Epidermal melanocyte (primary cell): ENCODE measurements around the gene PPP2CA.
"Not testable (repeated sequence)": the region's sequence is repeated elsewhere in the genome, so short reads cannot be mapped to it uniquely, and the experiment has no call there.

Source experiments
- DNase-seq: peaks from one replicate; pipeline ENCODE4 v3.0.0; 2011; ENCODE audit warnings: low spot score; ENCODE audit not compliant: insufficient read length

PPP2CA gene

DNA sequence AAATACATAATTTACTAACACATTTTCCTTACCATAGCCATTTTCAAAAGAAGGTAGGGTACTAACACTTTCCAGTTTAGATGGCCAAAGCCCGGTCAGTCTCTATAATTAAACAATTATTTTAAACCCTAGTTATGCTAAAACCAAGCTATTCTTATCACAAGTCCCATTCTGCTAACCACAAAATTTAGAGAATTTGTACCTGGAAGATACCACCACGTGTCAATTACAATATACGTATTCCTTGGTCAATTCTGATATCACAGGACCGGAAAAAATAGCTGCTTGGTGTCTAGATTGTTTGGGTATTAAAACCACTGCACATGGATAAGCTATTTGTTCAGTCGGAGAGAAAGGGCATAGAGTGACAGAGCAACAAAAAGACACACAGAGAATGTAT is 30.2 kb downstream of the PPP2CA start:
- DNase-seq, result no peak

DNA sequence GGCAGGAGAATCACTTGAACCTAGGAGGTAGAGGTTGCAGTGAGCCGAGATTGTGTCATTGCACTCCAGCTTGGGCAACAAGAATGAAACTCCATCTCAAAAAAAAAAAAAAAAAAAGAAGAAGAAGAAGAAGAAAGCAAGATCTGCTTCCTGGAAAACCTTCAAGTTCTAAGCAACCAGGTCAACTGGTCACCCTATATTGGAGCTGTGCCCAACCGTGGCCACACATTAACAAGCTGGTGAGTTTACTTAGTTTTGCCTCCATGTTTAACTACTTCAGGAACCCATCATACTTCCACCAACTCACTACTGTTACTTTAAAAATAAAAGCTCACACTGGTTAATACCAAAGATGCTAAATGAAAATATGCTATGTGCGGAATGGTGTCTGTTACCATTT is 36.8 kb downstream of the PPP2CA start:
- no peak for DNase-seq

DNA sequence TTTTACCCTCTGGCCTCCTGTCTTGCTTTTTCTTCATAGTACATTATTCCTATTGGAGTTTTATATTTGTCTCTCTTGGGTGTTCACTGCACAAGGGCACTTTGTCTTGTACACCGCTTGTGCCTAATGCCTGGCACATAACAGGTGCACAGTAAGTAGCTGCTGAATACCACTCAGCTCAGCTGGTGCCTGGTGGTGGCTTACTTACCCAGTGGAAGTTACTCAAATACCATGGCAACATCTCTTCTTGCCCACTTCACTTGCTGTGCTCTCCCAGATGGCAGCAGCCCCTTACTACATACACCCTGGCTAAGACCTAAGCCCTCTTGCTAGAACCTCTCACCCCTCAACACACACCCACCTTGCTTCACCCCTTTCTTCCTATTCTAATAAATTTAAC is 37.8 kb downstream of the PPP2CA start:
- no peak for DNase-seq

DNA sequence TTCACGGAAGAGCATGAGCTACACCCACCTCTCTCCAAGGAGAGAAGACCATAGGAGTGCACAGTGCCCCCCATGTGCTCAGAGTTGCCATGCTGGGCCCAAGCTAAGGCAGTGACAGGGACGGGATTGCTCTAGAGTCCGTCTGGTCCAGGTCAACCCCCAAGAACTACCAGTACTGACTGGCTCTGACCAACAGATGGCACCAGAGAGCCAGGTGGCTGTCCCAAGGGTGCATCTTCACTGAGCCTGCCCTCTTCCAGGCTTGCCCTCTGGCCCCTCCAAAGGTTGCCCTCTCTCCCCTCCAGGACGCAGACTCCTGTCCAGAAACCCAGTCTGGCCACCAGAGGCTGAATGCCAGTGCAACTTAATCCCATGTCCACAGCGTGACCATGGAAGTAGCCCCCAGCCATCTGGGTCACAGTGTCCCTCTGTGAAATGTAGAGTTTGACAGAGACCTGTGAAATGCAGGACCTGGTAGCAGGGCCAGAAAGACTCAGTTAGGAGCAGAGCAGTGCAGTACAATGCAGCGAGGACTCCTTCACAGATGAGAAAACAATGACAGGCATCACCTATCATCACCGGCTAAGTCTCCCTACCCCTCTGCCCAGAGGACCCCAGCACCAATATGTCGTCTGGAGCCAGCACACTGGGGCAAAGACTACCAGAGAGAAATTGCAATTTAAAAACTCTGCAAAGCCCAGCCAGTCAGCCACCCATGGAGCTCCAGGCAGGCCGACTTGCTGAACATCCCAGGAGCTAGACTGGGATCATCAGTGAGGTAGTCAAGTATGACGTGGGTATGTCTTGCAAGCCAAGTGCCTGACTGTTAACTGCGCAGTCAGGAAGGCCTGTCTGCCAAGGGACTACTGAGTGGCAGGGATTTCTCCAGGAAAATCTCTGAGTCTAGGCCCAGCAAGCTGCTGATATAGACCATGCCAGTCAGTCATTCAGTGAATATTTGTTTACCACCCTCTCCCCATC is 41.4 kb downstream of the PPP2CA start:
- peak; percentile 61 for DNase-seq

DNA sequence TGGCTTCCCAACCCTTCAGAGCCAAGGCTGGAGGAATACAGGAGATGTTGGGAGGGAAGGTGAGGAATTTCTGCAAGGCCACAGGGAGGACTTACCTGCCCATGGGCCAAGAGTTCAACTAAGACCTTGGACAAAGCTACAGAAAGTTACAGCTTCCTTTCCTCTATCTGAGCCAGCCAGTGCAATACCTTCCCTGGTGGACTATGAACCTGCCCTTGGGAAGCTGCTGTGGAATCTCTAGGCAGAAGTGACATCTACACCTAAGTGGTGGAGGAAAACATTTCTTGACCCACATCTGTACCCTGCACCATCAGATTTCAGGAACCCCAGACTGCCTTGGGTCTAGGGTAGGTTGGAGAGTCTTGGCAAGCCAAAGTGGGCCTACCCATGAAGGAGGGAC is 42.4 kb downstream of the PPP2CA start:
- DNase-seq, result no peak

DNA sequence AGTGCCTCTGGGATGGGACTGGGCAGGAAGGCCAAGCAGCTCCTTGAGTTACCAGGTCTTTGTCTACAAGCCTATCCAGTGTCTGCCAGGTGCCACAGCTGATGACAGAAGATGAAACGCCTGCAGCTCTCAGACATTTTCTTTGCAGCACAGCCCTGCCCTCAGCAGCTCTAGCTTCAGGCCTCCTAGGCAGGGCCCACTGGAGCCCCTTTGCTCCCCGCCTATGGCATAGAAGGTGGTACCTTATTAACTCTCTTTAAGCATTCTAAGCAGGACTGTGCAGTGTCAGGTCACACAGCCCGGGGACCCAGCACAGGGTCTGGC is 47.8 kb downstream of the PPP2CA start:
- no peak for DNase-seq

DNA sequence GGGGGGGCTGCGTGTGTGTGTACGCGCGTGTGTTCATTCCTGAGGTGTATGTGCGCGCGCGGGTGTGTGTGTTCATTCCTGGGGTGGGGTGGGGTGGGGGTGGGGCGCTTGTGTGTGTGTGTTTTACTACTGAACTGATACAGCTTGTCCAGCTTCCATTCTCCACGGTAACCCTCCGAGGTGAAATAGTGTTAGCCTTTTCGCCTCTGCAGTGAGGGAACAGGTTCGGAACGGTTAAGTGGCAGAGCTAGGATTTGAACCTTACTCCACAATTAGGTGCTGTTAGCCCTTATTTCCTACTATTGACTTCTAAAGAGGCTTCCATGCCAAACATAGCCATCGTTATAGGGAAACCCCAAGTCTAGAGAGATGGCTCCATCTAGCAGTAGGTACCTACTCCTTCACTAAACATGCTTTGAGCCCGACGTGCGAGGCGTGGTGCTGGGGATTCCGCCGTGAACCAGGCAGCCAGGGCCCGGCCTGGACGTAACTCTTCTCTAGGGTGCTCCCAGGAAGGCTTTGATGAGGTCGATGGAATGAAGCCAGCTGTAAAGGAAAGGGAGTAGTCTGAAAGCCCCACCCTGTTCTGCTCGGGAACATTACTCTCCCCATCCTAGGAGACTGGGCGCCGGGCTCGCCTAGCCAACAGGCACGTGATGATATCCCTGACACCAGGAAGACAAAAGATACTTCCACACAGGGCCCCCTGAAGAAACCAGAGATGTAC is 48.3 kb downstream of the PPP2CA start:
- no peak for DNase-seq

DNA sequence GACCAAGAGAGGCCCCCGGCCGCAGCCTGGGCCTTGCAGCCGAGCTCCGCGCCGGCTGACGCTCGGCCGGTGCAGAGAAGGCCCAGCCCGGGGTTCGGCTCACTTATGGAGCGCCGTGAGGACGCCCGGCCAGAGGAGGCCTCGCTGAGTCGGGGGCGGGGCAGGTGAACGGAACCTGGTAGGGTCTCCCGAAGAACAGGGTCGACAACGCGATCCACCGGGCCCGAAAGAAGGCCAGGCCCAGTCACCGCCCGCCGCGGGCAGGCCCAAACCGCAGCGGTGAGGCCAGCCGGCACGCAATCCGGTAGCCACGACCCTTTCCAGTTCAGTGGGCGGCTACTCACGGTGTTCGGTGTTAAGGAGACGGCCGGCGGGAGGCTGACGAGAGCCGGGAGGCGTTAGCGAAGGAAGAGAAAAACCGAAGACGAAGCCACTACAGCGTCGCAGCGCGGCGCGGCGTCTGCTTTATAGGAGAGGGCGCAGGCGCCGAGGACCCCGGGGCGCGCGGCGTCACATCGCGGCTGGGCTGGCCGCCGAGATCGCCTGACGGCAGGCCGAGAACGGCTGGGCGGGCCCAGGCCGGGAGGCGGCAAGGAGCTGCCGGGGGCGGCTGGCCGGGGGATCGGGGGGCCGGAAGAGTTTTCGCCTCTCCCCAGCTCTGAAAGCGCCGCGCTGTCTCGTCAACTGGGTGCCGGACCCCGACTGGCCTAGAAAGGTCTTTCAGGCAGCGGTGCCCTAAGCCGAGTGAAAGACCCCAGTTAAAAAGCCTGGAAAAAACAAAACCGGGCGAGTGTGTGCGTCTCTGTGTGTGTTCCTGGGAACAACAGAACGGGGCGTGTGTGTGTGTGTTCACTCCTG is 49.1 kb downstream of the PPP2CA start, which contains the start of gene SKP1:
TSS of gene SKP1 (minus strand) at position 440 of the 858 bp plus-strand sequence. CDS start 2,928 bp downstream, outside the sequence.
- DNase-seq, result peak; percentile 51

DNA sequence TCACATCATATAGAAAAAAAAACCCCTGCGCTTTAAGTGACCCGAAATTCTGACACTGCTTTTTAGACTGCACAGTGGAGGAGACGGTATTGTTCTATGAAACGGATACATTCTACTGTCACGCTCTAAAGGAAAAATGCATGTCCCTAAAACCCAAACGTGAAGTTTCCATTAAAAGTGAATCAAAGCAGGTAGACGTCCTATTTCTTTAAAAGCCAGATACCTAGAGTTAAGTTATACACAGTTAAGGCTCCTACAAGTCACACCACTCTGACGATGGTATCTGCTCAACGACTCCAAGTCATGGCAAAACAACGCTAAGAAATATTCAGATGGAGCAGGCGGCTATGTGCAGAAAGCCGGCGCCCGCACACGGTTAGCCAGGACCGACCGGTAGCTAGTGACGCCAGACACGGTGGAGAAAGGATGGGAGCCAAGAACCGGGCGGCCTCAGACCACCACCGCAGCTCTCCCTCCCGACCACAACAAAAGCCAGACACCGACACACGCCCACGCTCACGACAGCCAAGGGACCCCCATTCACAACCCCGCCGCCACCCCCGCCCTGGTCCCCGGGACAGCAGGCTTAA is 49.9 kb downstream of the PPP2CA start:
- no peak for DNase-seq

DNA sequence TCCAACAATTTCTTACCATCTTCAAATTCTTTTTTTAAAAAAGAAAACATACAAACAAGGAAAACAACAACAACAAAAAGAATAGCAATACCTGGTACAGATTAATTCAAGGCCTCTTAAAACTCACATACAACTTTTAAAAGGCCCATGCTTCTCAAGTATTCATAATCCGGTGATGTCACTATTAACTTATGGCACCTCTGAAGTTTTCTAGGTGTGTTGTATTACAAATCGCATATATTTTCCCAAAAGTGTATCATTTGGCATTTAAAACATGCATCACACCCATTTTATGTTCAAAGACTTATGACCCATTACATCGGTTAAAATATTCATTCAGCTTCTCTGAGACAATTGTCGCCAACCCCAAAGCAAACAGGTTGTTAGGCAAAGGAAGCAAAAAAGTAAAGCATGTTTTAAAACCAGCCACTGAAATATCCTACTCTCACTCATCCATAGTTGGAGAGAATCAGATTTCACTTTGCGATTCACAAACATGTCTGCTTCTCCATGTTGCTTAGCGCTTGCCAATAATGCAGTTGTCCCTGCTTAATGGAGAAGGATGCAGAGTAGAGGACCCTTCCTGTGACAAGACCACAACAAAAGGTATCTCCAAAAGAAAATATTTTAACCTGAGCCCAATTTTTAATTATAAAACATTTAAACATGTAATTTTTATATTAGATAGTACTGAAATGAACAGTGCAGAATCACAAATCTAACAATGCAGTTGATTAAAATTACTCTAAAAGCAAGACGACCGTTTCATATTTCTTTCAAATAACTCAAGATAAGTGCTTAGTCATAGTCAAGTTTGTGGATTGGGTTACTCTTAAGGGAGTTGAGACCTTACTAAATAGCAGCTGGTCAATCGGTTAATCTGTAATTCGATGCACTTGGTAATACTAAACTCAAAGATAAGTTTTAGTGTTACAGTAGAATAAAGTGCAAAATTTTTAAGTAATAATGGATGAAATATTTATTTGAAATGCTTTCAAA is 50.7 kb downstream of the PPP2CA start:
- no peak for DNase-seq

DNA sequence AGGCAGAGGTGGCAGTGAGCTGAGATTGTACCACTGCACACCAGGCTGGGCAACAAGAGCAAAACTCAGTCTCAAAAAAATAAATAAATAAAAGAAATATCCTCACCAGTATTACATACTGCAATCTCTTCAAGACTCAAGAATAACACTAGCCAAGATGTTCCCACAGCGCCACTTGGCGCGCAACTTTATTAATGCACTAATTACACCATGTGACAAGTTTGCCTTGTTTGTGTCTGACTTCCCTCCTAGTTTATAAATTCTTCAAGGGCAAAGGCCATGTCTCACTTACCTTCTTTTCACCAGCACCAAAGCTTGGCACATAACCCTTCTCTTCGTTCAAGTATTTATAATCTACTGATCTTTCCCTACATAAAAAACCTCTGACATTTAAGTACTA is 53.9 kb downstream of the PPP2CA start:
- DNase-seq, result no peak

DNA sequence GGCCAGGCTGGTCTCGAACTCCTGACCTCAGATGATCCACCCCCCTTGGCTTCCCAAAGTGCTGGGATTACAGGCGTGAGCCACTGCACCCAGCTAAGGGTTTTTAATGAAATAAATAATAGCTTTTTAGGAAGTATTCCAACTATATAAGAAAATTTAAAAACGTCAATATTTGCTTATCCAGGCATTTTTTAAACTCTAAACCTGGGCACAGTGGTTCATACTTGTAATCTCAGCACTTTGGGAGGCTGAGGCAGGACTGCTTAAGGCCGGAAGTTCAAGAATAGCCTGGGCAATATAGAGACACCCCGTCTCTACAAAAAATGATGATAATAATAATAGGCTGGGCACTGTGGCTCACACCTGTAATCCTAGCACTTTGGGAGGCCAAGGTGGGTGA is 63.3 kb downstream of the PPP2CA start:
- no peak for DNase-seq

DNA sequence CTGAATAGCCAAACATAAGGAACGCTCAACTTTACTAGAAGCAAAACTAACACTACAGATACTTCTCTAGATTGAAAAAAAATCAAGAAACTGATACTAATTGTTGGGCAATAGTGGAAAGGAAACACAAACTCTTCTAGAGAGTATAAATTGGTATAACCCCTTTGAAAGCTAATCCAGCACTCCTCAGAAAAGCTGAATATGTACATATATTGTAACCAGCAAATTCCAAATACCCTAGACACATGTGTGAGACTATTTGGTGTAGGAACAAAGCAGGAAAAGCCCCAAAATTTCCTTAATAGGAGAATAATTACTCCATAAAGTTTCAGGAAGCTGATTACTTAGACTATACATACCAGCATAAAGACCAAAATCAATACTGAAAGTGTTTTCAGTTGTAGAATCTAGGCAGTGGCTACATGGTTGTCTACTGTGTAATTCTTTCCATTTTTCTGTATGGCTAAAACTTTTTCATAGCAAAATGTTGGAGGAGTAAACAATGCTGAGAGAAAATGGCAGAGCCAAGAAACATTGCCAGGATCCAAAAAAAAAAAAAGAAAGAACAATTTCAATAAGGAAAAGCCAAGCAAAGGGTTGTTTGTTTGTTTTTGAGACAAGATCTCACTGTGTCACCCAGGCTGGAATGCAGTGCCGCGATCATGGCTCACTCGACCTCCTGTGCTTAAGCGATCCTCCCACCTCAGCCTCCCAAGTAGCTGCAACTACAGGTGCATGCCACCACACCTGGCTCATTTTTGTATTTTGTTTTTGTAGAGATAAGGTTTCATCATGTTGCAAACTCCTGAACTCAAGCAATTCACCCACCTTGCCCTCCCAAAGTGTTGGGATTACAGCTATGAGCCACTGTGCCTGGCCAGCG is 64.1 kb downstream of the PPP2CA start:
- no peak for DNase-seq

DNA sequence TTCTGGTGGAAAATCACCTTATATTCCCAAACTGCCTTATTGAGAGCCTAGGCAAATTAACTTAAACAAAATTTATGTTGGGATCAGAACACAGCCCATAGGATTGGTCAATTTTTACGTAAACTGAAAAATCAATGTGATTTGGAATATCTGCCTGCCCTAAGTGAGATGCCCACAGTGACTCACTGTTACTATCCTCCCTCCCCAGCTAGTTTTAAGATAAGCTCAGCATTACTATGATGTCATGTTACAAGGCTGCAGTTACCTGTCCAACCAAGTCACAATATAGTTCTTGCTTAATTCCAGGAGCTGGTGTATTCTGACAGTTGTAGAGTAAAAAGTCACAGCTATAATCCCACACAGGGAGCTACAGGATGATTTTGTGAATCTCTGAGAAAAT is 72.2 kb downstream of the PPP2CA start:
- DNase-seq, result no peak

DNA sequence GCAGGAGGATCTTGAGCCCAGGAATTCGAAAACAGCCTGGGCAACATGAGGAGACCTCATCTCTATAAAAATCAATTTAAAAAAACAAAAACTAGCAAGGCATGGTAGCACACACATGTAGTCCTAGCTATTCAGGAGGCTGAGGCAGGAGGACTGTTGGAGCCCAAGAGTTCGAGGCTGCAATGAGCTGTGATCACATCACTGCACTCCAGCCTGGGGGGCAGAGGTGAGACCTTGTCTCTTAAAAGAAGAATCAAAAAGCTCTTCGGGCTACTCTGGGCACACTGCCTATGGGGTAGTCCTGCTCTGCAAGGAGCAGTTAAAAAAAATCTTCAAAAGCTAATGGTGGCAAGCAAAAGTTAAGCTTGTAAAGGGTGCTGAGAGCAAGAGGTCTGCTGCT is 72.6 kb downstream of the PPP2CA start:
- no peak for DNase-seq

DNA sequence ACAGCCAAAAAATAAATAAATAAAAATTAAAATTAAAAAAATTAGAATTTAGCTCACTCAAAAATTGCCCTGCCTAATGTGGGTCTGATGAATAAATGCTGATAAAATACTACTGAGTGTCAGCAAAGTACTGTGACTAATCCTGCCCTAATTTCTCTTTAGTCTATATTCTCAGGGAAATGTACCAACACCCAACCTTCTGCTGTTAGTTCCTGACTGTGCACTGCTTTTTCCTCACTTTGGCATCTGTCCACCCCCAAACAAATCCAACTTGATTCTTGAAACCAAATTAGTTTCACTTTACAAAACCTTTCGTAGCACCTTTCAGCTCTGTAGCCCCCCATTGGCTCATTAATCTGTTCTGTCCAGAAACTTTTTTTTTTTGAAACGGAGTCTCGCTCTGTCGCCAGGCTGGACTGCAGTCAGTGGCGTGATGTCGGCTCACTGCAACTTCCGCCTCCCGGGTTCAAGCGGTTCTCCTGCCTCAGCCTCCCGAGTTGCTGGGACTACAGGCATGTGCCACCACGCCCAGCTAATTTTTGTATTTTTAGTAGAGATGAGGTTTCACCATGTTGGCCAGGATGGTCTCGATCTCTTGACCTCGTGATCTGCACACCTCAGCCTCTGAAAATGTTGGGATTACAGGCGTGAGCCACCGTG is 73.6 kb downstream of the PPP2CA start:
- DNase-seq, result not testable (repeated sequence)

DNA sequence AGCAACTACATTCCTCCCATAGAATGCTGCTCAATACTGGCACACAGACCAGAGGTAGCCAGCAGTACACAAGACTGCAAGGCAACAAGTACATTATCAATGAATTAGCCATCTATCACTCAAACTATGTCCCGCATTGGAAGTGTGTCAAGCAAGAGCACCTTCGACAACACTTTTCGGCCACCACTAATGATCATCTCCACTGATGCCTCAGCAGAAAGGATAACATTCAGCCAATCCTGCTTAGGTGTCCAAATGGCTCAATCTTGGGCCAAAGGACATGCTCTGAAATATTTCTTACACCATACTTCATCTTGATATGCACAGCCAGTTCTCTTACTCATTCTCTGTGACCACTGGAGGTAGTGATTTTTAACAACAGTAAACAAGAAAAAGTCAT is 74.2 kb downstream of the PPP2CA start:
- DNase-seq, result no peak

DNA sequence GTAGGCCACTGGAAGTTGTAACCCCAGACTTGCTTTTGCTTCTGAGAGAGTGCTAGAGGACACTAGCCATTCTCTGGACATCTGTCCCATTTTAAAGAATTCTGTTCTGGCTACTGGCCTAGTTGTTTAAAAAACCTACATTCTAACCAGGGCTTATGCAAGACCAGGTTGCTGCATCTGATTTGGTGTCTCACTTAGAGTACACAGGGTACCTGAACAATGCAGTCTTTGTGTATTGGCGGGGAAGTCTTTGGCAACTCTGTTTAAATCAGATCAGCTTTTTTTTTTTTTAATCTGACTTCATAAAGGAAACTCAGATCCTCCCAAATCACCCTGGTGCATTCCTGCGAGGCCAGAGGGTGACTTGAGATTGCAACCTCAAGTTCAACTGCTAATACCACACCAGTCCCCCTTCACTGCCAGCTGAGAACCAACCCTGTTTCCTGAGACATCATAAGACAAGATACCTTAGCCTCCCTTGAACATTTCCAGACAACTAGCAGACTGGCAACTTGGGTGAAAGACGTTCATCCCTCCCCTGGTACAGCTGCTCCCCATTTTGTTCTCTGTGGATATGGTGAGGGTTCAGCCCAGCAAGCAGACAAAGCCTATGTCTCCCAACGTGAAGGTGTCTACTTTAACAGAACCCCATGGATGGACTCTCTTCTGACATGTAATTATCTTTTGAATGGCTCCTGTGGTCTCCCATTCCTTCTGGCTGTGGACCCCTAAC is 76.1 kb downstream of the PPP2CA start:
- no peak for DNase-seq
